Stimulated activated CD4-positive, alpha-beta T cell treated with anti-CD3 and anti-CD28 coated beads, Interleukin-2, amount 100 ng/mL, for 48 hours (primary cell): Measurements from ENCODE around the gene CDC42BPB.
"Not testable (repeated sequence)": the region's sequence is repeated elsewhere in the genome, so short reads cannot be mapped to it uniquely, and the experiment has no call there.

Experiments used
- DNase-seq, 2 donors: peaks; one replicate each; pipeline ENCODE4 v3.0.0-alpha.2; 2020

The CDC42BPB gene

DNA sequence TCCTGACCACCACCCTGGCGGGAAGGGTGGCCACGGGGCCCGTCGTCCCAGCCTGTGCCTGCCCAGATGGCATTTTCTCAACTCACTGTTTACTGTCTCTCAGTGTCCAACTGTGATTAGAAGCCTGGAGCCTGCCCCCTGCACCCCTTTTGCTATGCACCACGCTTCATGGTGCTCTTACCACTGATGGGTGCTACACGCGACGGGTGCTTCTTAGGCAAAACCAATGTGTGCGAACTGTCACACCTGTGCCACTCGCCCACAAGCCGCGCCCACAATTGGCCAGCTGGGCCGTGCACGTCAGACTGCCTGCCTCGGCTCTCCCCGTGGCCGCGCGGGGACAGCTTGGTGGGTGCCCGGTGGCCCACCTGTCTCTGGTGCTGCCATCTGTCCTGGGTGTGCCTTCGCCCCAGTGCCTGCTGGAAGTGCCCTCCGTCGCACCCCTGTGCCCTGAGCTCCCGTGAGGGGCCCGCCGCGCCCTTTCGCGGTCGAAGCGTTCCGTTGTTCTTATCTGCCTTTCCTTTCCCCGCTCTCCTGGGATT is 150.0 kb downstream of the CDC42BPB start:
- no peak for DNase-seq

DNA sequence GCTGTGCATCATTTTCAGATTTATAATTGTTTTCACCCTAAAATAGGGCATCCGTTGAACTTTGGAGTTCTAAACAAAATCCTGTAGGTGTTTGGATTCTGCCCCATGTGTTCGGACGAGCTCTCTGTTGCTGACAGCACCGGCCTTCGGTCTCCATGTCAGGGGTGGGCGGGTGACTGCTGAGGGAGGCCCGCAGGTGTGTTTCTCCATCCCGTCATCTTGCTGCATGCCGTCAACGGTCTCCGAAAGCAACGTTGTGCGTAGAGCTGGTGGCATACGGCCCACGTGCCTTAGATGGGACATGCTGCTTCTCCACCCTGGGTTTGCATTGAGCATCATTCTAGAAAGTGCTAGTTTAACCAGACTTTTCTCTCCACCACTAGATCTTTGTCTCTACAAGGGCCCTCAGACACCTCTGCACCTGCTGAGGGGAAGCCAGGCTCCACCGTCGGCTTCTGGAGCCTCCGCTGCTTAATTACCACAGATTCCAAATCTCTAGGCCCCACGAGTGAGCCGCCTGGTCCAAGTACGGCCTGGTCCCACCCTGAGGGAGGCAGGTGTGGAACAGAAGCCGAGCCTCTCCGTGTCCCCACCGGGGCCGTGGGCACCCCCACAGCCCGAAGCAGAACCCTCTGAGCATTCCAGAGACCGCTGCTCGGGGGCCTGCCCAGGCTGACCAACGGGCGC is 150.6 kb downstream of the CDC42BPB start:
- no peak for DNase-seq

DNA sequence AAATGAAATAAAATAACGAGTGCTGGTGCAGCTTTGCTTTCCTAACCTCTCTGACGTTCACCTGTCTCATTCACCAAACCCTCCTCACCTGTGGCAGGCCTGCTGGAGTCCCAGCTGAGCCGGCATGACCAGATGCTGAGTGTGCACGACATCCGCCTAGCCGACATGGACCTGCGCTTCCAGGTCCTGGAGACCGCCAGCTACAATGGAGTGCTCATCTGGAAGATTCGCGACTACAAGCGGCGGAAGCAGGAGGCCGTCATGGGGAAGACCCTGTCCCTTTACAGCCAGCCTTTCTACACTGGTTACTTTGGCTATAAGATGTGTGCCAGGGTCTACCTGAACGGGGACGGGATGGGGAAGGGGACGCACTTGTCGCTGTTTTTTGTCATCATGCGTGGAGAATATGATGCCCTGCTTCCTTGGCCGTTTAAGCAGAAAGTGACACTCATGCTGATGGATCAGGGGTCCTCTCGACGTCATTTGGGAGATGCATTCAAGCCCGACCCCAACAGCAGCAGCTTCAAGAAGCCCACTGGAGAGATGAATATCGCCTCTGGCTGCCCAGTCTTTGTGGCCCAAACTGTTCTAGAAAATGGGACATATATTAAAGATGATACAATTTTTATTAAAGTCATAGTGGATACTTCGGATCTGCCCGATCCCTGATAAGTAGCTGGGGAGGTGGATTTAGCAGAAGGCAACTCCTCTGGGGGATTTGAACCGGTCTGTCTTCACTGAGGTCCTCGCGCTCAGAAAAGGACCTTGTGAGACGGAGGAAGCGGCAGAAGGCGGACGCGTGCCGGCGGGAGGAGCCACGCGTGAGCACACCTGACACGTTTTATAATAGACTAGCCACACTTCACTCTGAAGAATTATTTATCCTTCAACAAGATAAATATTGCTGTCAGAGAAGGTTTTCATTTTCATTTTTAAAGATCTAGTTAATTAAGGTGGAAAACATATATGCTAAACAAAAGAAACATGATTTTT is 151.9 kb downstream of the CDC42BPB start:
- no peak for DNase-seq

DNA sequence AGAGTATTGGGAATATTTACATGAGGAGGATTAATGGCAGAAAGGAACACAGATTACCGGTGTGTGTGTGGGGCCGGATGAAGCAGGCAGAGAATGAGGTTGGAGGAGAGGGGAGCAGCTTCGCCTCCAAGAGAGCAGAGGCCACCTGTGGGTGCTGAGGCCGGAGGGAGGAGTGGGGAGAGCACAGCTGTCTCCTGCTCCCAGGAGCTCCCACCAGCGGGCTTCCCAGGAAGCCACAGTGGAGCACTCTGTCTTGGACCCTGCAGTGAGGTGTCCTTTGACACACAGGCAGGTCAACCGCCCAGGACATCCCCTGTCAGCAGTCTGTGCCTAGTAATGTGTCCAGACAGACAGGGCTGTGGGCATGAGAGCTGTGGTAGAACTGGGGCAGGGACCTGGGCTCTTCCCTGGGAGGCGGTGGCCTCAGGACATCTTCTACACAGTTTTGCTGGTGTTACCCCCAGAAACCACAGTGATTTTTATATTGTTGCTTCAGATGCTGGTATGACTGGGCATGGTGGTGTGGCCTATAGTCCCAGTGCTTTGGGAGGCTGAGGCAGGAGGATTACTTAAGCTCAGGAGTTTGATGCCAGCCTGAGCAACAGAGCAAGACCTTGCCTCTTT is 153.3 kb downstream of the CDC42BPB start:
- no peak for DNase-seq

DNA sequence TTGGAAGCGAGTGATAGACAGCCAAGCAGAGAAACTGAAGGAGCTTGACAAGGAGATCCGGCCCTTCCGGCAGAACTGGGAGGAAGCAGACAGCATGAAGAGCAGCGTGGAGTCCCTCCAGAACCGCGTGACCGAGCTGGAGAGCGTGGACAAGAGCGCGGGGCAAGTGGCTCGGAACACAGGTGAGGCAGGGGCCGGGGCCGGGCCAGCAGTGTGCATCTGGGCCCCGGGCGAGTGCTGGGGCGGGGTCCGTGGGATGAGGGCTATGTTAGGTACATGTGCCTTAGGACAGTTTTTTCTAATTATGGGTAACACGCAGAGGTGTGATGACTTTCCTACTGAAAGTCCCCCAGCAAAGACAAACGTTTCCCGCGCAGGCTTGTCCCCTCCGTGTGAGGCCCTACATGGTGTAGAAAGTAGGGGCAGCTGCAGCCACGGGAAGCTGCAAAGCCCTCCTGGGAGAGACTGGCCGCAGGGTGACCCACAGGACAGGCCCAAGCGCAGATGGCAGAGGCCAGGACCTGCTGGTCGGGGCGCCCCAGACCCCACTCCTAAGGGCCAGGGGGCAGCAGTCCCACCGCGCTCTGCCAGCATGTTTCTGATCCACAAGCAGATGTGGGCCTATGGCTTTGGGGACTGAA is 154.0 kb downstream of the CDC42BPB start:
- no peak for DNase-seq

DNA sequence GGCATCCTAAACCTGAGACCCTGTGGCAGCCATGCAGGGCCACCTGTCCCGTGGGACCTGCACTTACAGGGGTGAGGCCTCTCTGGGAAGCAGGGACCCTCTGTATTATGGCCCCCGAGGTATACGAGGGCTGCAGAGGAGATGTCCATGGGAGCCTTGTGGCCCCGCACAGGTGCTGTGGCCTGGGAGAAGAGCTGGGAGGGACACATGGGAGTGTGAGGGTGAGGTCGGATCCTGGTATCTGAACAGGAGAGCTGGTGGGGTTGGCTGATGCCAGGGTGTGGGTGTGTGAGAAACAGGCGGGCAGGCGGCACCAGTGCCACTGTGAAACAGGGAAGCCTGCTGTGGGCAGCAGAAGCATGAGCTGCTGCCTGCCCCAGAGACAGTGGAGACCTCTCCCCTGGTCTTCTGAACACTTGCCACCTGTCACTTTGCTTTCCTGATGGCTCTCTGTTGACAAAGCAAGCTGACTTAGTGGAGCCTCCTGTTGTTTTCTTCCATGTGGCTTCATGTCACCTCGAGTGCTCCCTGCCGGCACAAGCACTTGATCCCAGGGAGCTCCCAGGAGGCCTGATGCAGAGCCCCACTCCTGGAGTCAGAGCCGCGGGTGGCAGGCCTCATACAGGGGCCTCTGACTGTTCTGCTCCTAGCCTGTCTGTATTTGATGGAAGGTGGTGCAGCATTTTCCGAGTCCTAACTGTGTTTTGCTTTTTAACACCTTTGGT is 154.7 kb downstream of the CDC42BPB start:
- no peak for DNase-seq

DNA sequence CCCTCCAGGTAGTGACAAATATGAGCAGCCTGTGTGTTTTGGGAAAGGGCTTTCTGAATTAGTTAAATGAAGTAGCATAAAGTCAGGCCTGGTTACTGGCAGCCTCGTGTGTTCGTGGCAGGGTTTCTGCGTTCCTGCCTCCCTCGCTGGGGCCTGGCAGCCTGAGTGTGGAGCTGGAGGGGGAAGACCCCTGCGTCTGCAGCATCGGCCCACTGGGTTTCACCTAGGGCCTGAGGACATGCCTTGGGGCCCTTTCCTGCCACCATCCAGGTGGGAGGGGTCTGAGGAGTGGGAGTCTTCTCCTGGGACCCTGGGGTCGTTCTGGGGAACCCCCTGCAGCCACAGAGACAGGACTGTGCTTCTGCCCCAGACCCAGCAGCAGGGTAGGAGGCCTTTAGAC is 155.3 kb downstream of the CDC42BPB start:
- no peak for DNase-seq

DNA sequence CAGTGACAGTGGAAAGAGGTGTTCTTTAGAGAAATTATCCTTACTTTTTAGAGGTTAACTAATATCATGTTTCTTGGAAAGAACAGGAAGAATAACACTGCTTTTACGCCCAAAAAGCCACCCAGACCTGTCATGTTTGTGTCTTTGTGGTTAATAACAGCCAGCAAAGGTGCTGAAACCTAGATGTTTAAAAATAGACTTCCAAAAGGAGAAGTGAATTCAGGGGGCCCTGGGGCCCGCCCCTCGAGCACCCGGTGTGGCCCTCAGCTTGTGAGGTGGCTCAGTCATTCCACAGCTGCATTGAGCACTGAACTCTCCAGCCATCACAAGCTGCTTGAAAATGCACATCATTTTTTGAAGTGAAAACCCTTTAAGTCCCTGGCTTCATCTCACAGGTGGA is 155.7 kb downstream of the CDC42BPB start:
- DNase-seq, result no peak

DNA sequence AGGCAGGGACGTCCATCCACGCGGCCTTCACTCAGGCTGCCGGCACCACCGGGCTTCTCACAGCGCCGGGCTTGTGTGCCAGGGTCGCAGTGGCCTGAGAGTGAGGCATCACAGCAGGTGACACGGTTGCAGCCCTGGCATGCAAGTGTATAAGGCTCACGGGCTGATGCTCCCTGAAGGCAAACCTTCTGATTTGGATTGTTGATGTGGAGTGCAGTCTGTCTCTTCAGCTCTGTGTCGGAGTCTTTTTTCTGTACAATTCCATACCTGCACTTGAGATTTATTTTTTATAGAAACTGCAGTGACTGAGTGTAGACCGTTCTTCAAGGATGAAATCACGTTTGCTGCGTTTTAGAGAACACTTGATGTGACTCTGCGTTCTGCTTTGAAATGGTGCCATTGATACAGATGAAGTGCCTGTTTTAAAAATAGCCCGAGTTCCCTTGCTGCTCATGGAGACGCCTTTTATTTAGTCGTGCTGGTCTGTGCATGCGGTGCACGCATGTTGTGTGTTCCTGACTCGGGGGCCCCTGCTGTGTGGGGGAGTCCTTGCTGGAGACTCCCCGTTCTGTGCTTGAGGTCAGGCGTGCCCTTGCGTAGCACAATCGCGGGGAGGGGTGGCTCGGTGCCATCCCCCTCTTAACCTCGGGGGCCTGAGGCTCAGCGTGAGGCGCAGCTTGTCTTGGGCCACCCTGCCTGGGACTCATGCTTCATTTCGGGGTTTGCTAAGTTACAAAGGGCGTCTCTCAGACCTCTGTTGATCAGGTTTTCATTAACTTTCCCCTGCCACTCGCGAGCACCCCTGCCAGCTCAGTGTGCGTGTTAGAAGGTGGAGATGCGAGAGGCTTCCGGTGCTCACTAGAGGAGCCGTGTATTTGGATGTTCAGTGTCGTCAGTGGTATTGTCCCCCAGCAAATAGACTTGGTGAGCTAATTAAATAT is 156.4 kb downstream of the CDC42BPB start:
- DNase-seq, result no peak

DNA sequence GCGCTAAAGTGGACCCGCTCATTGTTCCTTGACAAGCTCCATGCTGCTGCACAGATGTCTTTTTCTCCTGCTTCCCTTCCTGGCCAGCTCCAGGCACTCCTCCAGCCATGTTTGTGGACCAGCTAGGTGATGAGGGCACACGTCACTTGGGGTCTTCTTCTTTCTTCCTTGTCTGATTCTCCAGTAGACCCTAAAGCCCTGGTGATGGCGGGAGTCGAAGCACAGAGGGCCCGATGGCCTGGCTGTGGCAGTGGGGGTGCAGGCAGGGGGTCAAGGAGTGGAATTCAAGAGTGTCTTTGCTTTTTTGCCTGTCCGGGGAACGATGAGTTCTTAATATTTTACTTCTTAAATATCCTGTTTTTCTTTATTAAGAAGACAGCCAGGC is 157.8 kb downstream of the CDC42BPB start:
- no peak for DNase-seq

DNA sequence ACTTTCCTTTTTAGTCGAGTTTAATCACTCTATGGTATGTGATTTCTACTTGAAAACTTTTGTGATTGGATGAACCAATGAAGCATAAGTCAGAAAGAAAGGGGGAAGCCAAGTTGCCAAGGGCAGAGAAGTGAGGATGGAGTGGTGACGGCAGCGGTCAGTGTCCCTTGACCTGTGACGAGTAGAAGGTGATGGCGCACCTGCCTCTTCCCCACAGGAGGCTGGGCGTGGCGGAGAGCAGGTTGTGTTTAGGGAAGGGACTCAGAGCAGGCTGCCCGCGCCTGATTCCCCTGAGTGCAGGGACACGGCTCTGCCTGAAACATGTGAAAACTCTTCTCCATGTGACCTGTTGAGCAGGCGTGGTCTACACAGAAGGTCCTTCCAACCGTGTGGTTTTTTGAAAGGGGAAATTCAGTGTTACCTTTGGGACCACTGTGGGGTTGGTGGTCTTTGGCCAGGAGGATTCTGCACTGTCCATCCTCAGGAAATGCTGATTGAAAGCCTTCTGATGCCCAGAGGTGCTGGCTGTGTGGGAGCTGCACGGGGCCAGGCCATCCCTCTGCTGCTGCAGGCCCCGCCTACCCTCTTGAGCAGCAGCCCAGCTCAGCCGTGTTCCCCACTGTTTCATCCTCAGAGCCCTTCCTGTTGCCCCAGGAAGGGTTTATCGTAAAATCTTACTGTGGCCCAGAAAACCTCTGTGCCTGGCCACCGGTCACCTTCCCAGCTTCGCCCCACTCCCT is 158.4 kb downstream of the CDC42BPB start:
- no peak for DNase-seq

DNA sequence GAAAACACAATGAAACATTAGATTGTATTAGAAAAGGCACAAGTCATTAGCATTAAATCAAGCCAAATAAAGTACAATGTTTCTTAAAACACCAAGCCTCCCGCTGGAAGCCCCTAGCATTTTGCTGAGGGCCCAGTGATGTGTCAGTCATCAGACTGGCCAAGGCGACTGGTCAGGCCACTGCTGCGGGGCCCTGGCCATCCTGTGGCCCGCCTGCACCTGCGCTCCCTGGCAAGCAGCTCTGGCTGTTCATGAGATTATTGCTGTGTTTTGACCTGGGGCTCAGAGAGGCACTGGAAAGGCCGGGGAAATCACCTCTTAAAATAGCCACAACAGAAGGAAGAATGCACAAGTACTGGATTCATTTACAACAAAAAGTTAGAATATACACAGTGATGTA is 159.1 kb downstream of the CDC42BPB start:
- DNase-seq, result no peak

DNA sequence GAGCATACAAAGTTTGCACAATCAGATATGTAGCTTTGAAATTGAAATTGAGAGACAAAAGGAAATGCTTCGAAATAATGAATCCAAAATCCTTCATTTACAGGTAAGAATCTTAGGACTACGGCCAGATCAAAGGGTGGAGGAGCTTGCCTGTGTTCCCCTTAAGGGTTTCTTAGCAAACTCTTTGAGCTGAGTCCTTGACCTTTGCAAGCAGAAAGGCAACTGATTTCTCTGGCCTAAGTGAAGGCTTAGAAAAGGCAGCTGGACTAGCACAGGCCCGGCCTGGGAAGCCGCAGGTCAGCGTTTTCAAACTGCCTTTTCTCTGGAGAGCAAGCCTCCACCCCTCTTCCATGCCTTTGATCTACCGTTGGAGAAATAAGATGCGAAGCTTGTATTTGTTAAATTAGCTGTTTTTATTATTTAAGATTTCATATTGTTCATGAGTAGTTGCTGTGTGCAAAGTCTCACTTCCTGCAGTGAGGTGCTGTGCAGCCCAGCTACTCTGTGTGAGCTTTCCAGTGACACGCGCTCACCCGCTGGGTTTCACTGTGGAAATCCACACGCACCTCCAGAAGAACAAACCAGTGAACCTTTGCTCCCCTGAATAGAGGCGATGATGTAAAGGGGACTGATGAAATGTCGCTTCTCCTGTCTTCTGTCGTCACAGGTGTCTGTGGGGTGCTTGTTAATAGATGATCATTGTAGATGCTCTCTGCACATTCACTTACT is 159.9 kb downstream of the CDC42BPB start:
- no peak for DNase-seq

DNA sequence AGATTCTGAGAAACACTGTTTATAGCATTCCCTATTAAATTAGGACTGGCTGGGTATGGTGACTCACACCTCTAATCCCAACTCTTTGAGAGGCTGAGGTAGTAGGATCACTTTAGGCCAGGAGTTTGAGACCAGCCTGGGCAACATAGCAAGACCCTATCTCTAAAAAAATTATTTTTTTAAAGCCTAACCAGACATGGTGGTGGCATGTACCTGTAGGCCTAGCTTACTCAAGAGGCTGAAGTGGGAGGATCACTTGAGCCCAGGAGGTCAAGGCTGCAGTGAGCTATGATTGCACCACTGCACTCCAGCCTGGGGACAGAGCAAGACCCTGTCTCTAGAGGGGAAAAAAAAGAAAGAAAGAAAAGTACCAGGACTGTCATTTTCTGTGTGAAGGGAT is 160.6 kb downstream of the CDC42BPB start:
- not testable (repeated sequence) for DNase-seq

DNA sequence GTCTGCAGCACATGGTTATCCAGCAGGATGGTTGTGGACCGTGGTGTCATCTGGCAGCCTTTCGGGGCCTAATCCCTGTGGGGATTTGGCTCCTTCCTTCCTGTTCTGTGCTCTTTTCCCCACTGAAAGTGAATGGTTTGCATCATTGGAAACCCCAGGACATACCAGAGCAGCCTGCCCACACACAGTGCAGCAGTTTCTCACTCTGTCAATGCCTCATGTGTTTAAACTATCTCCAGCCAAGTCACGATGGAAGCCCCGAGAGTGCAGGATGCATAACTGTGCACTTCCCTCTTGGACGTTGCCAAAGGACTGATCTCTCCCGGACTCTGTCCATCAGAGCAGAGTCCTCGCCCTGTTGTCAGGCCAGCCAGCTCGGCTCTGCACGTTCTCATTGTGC is 163.9 kb downstream of the CDC42BPB start:
- no peak for DNase-seq

DNA sequence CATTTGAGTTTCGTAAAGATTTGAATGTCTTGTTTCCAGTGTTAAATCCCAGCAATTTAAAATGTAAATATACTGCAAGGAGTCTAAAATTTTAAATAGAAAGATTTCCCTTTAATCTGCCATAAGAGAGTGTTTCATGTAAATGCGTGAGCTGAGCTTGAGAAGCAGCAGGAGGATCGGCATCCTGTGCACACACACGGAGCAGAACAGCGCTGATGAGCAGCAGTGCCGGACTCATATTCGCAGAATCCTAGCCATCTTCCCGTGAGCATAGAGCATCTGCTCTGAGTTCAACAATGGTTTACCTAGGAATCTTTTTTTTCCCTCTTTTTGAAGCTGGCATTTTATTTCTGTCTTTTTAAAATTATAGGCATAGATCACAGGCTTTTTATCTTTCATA is 164.7 kb downstream of the CDC42BPB start:
- no peak for DNase-seq

DNA sequence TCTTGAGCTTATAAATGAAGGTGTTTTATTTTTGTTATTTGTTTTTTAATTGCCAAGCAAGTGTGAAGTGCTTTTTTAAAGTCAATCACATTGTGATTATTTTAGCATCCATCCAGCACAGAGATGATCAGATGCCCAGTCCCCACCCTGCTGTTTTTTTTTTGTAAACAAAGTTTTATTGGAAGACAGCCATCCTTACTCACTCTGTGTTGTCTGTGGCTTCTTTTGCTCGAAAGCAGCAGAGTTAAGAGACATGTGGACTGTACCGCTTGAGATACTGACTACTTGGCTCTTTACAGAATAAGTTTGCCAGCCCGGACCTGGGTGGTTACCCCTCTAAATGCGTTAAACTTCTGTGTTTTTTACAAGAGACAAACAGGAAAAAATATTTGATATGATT is 165.8 kb downstream of the CDC42BPB start:
- no peak for DNase-seq

DNA sequence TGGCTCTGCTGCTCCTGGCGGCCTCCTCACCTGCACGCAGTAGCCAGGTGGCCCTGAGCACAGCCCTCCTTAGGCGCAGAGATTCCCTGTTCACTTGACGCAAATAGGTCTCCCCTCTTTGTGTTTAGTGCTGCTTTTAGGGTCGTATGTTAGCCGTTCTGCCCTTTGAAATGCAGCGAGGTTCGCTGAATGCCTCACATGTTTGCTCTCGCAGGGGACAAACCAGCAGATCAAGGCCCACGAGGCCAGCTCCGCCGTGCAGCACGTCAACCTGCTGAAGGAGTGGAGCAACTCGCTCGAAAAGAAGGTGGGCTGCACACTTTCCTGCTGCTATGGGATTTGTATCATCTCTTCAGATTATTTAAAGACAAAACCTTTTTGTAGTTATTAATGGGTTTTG is 166.2 kb downstream of the CDC42BPB start:
- DNase-seq, result no peak

DNA sequence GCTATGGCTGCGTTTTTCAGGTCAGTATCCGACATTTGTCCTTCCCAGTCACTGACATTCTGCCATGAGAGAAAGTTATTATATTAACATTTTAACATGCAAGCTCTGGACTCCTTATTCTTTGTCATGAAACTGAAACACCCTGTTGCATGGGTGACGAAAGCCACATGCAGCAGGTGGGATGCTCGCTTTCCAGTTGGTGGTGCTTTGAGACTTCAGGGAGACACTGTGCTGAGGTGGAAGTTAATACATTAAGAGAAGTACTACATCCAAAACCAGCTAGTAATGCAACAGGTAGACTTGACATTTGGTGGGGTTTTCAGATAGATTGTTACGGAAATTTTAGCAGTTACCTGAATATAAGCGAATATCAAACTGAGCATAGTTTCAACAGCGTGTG is 167.7 kb downstream of the CDC42BPB start:
- no peak for DNase-seq

DNA sequence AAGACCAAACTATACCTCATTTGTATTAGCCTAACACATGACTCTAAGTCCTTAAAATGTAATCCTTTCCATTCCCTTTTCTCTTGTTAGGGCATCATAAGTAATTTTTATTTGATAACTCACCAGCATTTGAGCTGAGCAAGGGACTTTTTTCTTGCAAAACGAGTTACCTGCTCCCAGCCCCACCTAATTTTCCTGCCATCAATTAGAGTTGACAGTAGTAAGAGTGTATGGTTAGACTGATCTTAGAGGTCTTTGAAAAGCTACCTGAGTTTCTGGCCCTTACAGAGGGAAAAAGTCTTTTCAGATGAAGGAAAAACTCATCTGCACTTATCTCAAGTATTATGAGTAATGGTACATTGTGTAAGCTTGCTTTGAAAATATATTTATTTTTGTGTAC is 168.6 kb downstream of the CDC42BPB start:
- DNase-seq, result no peak
